Lower lobe of right lung (tissue), 2 donors: ENCODE measurements around the gene GPR179. TPM values are rescaled to one million over a fixed set of nuclear protein-coding genes. Genes with fewer than 3 reads are reported as not detected.

Experiments
- ATAC-seq, 2 donors: fragments of 200-7000 bp; cut with Tn5 transposase; one replicate each; pipeline ENCODE4 v1.9.1; 2020 to 2022; ENCODE audit warnings: mild to moderate bottlenecking in 2 of 2, moderate library complexity in 2 of 2
- DNase-seq: peaks from one replicate; pipeline ENCODE4 v3.0.0-alpha.2; 2020
- H3K27ac ChIP-seq: fragments of 200-600 bp; one replicate; pipeline ENCODE4 v1.8.0; 2022
- H3K27me3 ChIP-seq: fragments of 200-600 bp; one replicate; pipeline ENCODE4 v1.8.0; 2022; ENCODE audit warnings: low read depth
- H3K36me3 ChIP-seq: fragments of 200-600 bp; one replicate; pipeline ENCODE4 v1.8.0; 2022; ENCODE audit warnings: mild to moderate bottlenecking
- H3K4me1 ChIP-seq: fragments of 200-600 bp; one replicate; pipeline ENCODE4 v1.8.0; 2022
- H3K4me3 ChIP-seq: fragments of 200-600 bp; one replicate; pipeline ENCODE4 v1.8.0; 2022; ENCODE audit warnings: mild to moderate bottlenecking
- H3K9me3 ChIP-seq: fragments of 200-600 bp; one replicate; pipeline ENCODE4 v1.8.0; 2022
- CTCF ChIP-seq: fragments of 200-600 bp; IDR thresholded peaks from one replicate; pipeline ENCODE4 v1.8.0; 2022; ENCODE audit warnings: antibody characterized with exemption, mild to moderate bottlenecking
- intact Hi-C: fragments of 100-400 bp; cut with DNase I; formaldehyde crosslinking; loops from one replicate; pipeline ENCODE4 v1.11.0; 2022
- total RNA-seq: library from RNA; stranded (reverse); fragmentation: NEBNext Ultra II Directional; extraction: Animal tissue kit (Norgen Biotek cat#: 25700); gene quantifications from one replicate; pipeline ENCODE4 v1.2.1, GENCODE V29; 2021
- donor health status: DM: no; HTN: yes; CAD: no; lungs with severe emphysema.

The GPR179 gene
- total RNA-seq, 1 donor from 2014 or later: 0.15 TPM

- Histone ChIP-seq H3K27me3 (no peaks in the 10 kb centered on the region), H3K27ac (no peak overlapping the region), H3K9me3 (no peaks in the 10 kb centered on the region), H3K36me3 (no peaks in the 10 kb centered on the region), H3K4me3 (no peak overlapping the region), H3K4me1 (peaks cover 39% of the 10 kb centered on the region)
- intact Hi-C loops: loop anchor here (10.0 kb wide), 1 partner anchor 50 kb away; no protein-coding TSS in a partner anchor
- DNase-seq: no peak
- no peak for ATAC-seq
- no peak for TF ChIP-seq CTCF
These were observed 11.5 kb upstream of the GPR179 start for GRCh38 chr17:38355251-38355650.

- Histone ChIP-seq H3K36me3 (no peaks in the 10 kb centered on the region), H3K27me3 (no peaks in the 10 kb centered on the region), H3K4me3 (no peak overlapping the region), H3K27ac (no peak overlapping the region), H3K4me1 (peaks cover 38% of the 10 kb centered on the region), H3K9me3 (no peaks in the 10 kb centered on the region)
- TF ChIP-seq CTCF: no peak
- DNase-seq (no peak), ATAC-seq (no peak)
- intact Hi-C loops: loop anchor here (10.0 kb wide), 1 partner anchor 50 kb away; no protein-coding TSS in a partner anchor
These were observed 10.7 kb upstream of the GPR179 start for GRCh38 chr17:38354466-38354865.

GRCh38 chr17:38353668-38354067 lies 9.9 kb upstream of the GPR179 start:
- Histone ChIP-seq H3K27ac (no peak overlapping the region), H3K27me3 (no peaks in the 10 kb centered on the region), H3K9me3 (no peaks in the 10 kb centered on the region), H3K4me1 (peaks cover 30% of the 10 kb centered on the region), H3K4me3 (peak overlapping the region; percentile 86), H3K36me3 (no peaks in the 10 kb centered on the region)
- intact Hi-C loops: loop anchor here (10.0 kb wide), 1 partner anchor 51 kb away; no protein-coding TSS in a partner anchor
- no peak for ATAC-seq
- TF ChIP-seq CTCF: no peak
- DNase-seq: no peak

- H3K9me3 ChIP-seq: no peaks in the 10 kb centered on the region
- intact Hi-C loops: loop anchor here (10.0 kb wide), 1 partner anchor 52 kb away; no protein-coding TSS in a partner anchor
- H3K27me3 ChIP-seq: no peaks in the 10 kb centered on the region
- H3K36me3 ChIP-seq: no peaks in the 10 kb centered on the region
- peak overlapping the region; percentile 86 for H3K4me3 ChIP-seq
- peak overlapping the region; percentile 83 for H3K27ac ChIP-seq
- no peak for TF ChIP-seq CTCF
- ATAC-seq (no peak), DNase-seq (no peak)
- H3K4me1 ChIP-seq: peaks cover 28% of the 10 kb centered on the region
These were observed 9.4 kb upstream of the GPR179 start for GRCh38 chr17:38353086-38353604.

GRCh38 chr17:38352245-38353085 lies 8.7 kb upstream of the GPR179 start:
- intact Hi-C loops: loop anchor here (10.0 kb wide), 1 partner anchor 52 kb away; no protein-coding TSS in a partner anchor
- peaks cover 28% of the 10 kb centered on the region for H3K4me1 ChIP-seq

More at GRCh38 chr17:38352245-38353085, 8.7 kb upstream of the GPR179 start:
- TF ChIP-seq CTCF: no peak
- no peaks in the 10 kb centered on the region for H3K9me3 ChIP-seq
- ATAC-seq: peak; percentile 14 to 31
- peak; percentile 60 for DNase-seq
- no peaks in the 10 kb centered on the region for H3K36me3 ChIP-seq
- no peaks in the 10 kb centered on the region for H3K27me3 ChIP-seq
- peak overlapping the region; percentile 86 for H3K4me3 ChIP-seq
- H3K27ac ChIP-seq: peak overlapping the region; percentile 83
